ENCODE results near the gene MACROD2. TPM values are rescaled to one million over a fixed set of nuclear protein-coding genes. Genes with fewer than 3 reads are reported as not detected.

MACROD2 gene
- total RNA-seq, 1 donor from 2014 or later: 2.4 TPM

DNA sequence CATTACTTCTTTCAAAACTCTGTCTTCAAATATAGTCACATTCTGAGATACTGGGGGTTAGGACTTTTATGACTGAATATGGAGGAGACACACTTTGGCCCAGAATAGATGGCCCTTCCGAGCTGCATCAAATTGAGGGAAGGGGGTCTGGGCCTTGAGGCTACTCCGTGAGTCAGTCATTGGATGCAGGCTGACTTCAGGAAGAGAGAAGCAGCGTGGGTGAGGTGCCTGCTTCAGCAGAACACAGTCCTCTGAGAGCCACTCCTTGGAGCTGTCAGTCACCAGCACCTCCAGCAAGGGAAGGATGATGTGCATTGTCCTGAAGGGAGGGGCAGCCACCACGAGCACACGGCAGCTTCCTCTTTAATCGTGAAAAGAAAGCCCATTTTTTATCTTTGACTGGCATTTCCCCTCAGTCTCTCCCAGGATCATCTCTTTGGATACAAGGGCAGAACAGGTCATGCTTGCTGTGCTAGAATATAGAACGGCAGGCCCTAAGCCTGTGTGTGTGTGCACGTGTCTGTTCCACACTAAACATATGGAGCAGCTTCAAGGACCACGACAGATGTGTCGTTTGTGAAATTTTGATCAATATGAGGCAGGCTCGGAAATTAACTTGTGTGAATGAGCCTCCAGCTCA is 1856.4 kb downstream of the MACROD2 start:
- Histone ChIP-seq H3K4me1 (ENCODE audit: insufficient read depth, low read length) (no peaks in the 10 kb centered on the region), H3K9ac (ENCODE audit: low read length) (no peak overlapping the region), H3K9me3 (ENCODE audit: insufficient read depth, low read depth, low read length) (no peaks in the 10 kb centered on the region), H3K4me2 (ENCODE audit: low read length) (no peak overlapping the region), H3K4me3 (ENCODE audit: insufficient read depth, low read depth, low read length) (no peak overlapping the region), H2AFZ (ENCODE audit: low read depth, low read length) (no peak overlapping the region), H3K36me3 (ENCODE audit: insufficient read depth, low read length) (no peaks in the 10 kb centered on the region), H3K79me2 (ENCODE audit: insufficient read depth, low read length) (no peaks in the 10 kb centered on the region), H3K27ac (ENCODE audit: low read depth, low read length) (no peak overlapping the region), H4K20me1 (ENCODE audit: insufficient read depth, low read length) (no peaks in the 10 kb centered on the region), H3K27me3 (ENCODE audit: insufficient read depth, low read length) (no peaks in the 10 kb centered on the region)
- TF ChIP-seq, protein P1, sequence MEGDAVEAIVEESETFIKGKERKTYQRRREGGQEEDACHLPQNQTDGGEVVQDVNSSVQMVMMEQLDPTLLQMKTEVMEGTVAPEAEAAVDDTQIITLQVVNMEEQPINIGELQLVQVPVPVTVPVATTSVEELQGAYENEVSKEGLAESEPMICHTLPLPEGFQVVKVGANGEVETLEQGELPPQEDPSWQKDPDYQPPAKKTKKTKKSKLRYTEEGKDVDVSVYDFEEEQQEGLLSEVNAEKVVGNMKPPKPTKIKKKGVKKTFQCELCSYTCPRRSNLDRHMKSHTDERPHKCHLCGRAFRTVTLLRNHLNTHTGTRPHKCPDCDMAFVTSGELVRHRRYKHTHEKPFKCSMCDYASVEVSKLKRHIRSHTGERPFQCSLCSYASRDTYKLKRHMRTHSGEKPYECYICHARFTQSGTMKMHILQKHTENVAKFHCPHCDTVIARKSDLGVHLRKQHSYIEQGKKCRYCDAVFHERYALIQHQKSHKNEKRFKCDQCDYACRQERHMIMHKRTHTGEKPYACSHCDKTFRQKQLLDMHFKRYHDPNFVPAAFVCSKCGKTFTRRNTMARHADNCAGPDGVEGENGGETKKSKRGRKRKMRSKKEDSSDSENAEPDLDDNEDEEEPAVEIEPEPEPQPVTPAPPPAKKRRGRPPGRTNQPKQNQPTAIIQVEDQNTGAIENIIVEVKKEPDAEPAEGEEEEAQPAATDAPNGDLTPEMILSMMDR (IDR thresholded peaks at IDR 0.05; ENCODE audit: insufficient read depth, low read depth, low read length): no peak
- no peak for TF ChIP-seq EZH2 (IDR thresholded peaks at IDR 0.05; ENCODE audit: insufficient read depth, low read length)
- no peak for FAIRE-seq
- H3K9me3 Mint-ChIP-seq (ENCODE audit: unreplicated experiment): no peaks in the 10 kb centered on the region
- DNase-seq (ENCODE audit: low read depth): no peak
- no peaks in the 10 kb centered on the region for H3K4me1 Mint-ChIP-seq (ENCODE audit: low read depth, unreplicated experiment)
- H3K27me3 Mint-ChIP-seq (ENCODE audit: low read depth, unreplicated experiment): no peaks in the 10 kb centered on the region
- H3K36me3 Mint-ChIP-seq (ENCODE audit: low read depth, unreplicated experiment): no peaks in the 10 kb centered on the region
- H3K27ac Mint-ChIP-seq (ENCODE audit: unreplicated experiment): no peak overlapping the region
- no peak overlapping the region for H3K4me3 Mint-ChIP-seq (ENCODE audit: unreplicated experiment)

DNA sequence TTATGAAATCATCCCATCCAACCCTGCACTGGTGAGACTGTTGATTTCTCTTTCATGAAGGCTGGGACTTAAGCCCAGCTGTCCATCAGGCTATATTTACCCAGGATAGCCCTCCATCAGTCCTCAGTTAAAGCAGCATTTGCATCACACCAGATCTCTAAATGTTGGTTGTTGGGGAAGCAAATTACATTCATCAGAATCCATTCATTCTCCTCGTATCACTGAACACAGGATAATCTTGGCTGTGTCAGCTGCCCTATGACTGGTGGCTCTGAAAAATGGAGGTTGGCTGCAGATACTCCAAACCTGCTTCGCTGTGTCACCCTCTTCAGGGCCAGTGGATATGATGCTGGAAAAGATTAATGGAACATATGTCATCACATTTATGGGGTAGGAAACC is 1859.6 kb downstream of the MACROD2 start:
- Histone ChIP-seq H3K4me2 (ENCODE audit: low read length) (no peak overlapping the region), H2AFZ (ENCODE audit: low read depth, low read length) (no peak overlapping the region), H3K4me3 (ENCODE audit: insufficient read depth, low read depth, low read length) (no peak overlapping the region), H3K79me2 (ENCODE audit: insufficient read depth, low read length) (no peaks in the 10 kb centered on the region), H3K9me3 (ENCODE audit: insufficient read depth, low read depth, low read length) (no peaks in the 10 kb centered on the region), H3K27ac (ENCODE audit: low read depth, low read length) (no peak overlapping the region), H3K36me3 (ENCODE audit: insufficient read depth, low read length) (no peaks in the 10 kb centered on the region), H4K20me1 (ENCODE audit: insufficient read depth, low read length) (no peaks in the 10 kb centered on the region), H3K27me3 (ENCODE audit: insufficient read depth, low read length) (no peaks in the 10 kb centered on the region), H3K9ac (ENCODE audit: low read length) (no peak overlapping the region), H3K4me1 (ENCODE audit: insufficient read depth, low read length) (no peaks in the 10 kb centered on the region)
- no peak for FAIRE-seq
- no peak for DNase-seq (ENCODE audit: low read depth)
- no peak overlapping the region for H3K27ac Mint-ChIP-seq (ENCODE audit: unreplicated experiment)
- H3K4me3 Mint-ChIP-seq (ENCODE audit: unreplicated experiment): no peak overlapping the region
- H3K36me3 Mint-ChIP-seq (ENCODE audit: low read depth, unreplicated experiment): no peaks in the 10 kb centered on the region
- no peaks in the 10 kb centered on the region for H3K9me3 Mint-ChIP-seq (ENCODE audit: unreplicated experiment)
- TF ChIP-seq EZH2 (IDR thresholded peaks at IDR 0.05; ENCODE audit: insufficient read depth, low read length): no peak
- TF ChIP-seq, protein P1 (IDR thresholded peaks at IDR 0.05; ENCODE audit: insufficient read depth, low read depth, low read length): no peak
- no peaks in the 10 kb centered on the region for H3K27me3 Mint-ChIP-seq (ENCODE audit: low read depth, unreplicated experiment)
- H3K4me1 Mint-ChIP-seq (ENCODE audit: low read depth, unreplicated experiment): no peaks in the 10 kb centered on the region

DNA sequence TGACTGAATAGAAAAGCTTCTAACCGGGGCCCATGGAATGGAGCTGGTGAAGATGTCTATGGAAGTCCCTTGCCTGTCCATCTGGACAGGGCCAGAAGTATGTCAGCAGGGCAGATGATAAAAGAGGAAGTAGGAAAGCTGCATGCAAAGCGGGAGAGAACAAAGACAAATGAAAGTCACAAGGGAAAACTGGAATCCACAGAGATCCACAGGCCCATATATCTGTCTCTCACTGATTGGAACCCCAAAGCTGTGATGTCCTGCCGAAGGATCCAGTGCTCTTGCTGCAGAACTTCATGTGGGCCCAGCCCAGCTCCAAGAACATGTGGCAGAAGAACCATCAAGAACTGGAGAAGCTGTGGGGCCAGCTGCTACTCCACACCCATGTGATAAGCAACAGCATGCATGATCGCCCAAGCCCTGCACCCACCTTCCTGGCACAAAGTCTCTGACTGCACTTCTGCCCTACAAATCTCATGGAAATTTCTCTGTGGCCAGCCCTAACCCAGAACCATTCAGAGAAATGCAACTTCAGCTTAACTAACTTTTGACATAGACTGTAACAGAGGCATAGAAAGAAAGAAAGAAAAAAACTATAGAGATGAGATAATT is 1862.0 kb downstream of the MACROD2 start:
- Histone ChIP-seq H3K4me3 (ENCODE audit: insufficient read depth, low read depth, low read length) (no peak overlapping the region), H3K9me3 (ENCODE audit: insufficient read depth, low read depth, low read length) (no peaks in the 10 kb centered on the region), H3K79me2 (ENCODE audit: insufficient read depth, low read length) (no peaks in the 10 kb centered on the region), H3K36me3 (ENCODE audit: insufficient read depth, low read length) (no peaks in the 10 kb centered on the region), H3K4me1 (ENCODE audit: insufficient read depth, low read length) (no peaks in the 10 kb centered on the region), H2AFZ (ENCODE audit: low read depth, low read length) (no peak overlapping the region), H3K9ac (ENCODE audit: low read length) (no peak overlapping the region), H3K4me2 (ENCODE audit: low read length) (no peak overlapping the region), H3K27me3 (ENCODE audit: insufficient read depth, low read length) (no peaks in the 10 kb centered on the region), H4K20me1 (ENCODE audit: insufficient read depth, low read length) (no peaks in the 10 kb centered on the region), H3K27ac (ENCODE audit: low read depth, low read length) (no peak overlapping the region)
- no peaks in the 10 kb centered on the region for H3K27me3 Mint-ChIP-seq (ENCODE audit: low read depth, unreplicated experiment)
- DNase-seq (ENCODE audit: low read depth) (no peak), FAIRE-seq (no peak)
- no peak overlapping the region for H3K27ac Mint-ChIP-seq (ENCODE audit: unreplicated experiment)
- H3K9me3 Mint-ChIP-seq (ENCODE audit: unreplicated experiment): no peaks in the 10 kb centered on the region
- H3K4me1 Mint-ChIP-seq (ENCODE audit: low read depth, unreplicated experiment): no peaks in the 10 kb centered on the region
- TF ChIP-seq, protein P1 (IDR thresholded peaks at IDR 0.05; ENCODE audit: insufficient read depth, low read depth, low read length): no peak
- no peak for TF ChIP-seq EZH2 (IDR thresholded peaks at IDR 0.05; ENCODE audit: insufficient read depth, low read length)
- H3K36me3 Mint-ChIP-seq (ENCODE audit: low read depth, unreplicated experiment): no peaks in the 10 kb centered on the region
- H3K4me3 Mint-ChIP-seq (ENCODE audit: unreplicated experiment): no peak overlapping the region
